Stimulated activated naive B cell treated with anti-CD40 and anti-IgM and Interleukin-4, amounts not matched to agents 10 μg/mL and 1 μg/mL and 100 μg/mL, for 72 hours (primary cell): ENCODE measurements around the gene TENM3.

Source experiments
- ATAC-seq, 2 donors: fragments of 150-1000 bp; cut with Tn5 transposase; replicated peaks; 2 replicates each; pipeline ENCODE4 v1.10.0; 2021; ENCODE audit warnings: moderate library complexity in 1 of 2
- DNase-seq: peaks from one replicate; pipeline ENCODE4 v3.0.0; 2021
- H3K27ac Mint-ChIP-seq: one replicate; pipeline ENCODE4 v1.8.0; 2022; ENCODE audit warnings: mild to moderate bottlenecking, mixed read lengths
- H3K27me3 Mint-ChIP-seq, 2 donors: one replicate each; pipeline ENCODE4 v1.8.0; 2022; ENCODE audit warnings: mixed read lengths in 2 of 2
- H3K36me3 Mint-ChIP-seq, 2 donors: one replicate each; pipeline ENCODE4 v1.8.0; 2022; ENCODE audit warnings: mixed read lengths in 2 of 2, mild to moderate bottlenecking in 1 of 2
- H3K4me1 Mint-ChIP-seq, 2 donors: one replicate each; pipeline ENCODE4 v1.8.0; 2022; ENCODE audit warnings: mixed read lengths in 2 of 2, mild to moderate bottlenecking in 1 of 2
- H3K4me3 Mint-ChIP-seq, 2 donors: one replicate each; pipeline ENCODE4 v1.8.0; 2022; ENCODE audit warnings: mild to moderate bottlenecking in 2 of 2, mixed read lengths in 2 of 2, moderate library complexity in 1 of 2
- H3K9me3 Mint-ChIP-seq, 2 donors: one replicate each; pipeline ENCODE4 v1.8.0; 2022; ENCODE audit warnings: mixed read lengths in 2 of 2, mild to moderate bottlenecking in 1 of 2

The TENM3 gene

DNA sequence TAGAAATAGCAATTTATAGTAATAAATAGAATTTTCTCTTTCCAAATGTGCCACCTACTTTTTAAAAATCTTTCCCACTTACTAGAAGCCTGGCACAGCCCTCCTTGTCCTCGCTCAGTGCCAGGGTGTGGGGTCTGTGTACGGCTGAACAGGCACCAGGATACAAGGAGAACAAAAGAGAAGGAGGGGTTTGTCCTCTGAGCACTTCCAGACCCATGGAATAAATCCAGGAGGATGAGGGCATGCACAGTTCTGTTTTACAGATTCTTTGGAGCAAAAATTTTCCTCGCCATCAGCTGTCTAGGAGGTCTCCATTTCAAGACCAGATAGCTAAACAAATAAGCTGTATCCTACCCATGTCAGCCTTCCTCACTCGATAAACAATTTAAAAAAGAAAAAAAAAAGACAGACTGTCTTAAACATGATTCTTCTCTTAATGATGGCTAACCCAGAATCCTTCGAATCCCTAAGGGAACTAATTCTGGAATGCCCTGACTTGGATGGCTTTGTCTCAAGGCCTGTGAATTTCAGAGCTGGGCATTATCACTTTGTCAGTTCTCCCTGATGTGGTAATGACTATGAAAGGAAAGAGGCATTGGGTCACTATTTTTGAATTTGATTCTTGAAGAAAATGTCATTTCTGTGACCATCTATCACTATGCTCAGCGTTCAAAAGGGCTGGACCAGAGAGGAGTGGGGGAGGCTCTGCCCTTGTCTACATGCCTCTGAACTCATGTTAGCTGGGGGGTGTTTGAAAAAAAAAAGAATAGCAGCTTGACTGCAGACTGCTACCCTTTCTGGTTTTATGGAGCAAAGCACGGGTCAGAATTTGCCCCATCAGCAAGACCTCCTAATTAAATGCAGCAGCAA lies 523.0 kb downstream of the TENM3 start:
- H3K4me1 Mint-ChIP-seq, result no peaks in the 10 kb centered on the region
- H3K27ac Mint-ChIP-seq, result no peak overlapping the region
- H3K27me3 Mint-ChIP-seq, result peaks cover 7 to 8% of the 10 kb centered on the region in 2 donors
- no peak for ATAC-seq
- H3K4me3 Mint-ChIP-seq, result no peak overlapping the region
- H3K36me3 Mint-ChIP-seq, result no peaks in the 10 kb centered on the region
- no peak for DNase-seq
- no peaks in the 10 kb centered on the region for H3K9me3 Mint-ChIP-seq

DNA sequence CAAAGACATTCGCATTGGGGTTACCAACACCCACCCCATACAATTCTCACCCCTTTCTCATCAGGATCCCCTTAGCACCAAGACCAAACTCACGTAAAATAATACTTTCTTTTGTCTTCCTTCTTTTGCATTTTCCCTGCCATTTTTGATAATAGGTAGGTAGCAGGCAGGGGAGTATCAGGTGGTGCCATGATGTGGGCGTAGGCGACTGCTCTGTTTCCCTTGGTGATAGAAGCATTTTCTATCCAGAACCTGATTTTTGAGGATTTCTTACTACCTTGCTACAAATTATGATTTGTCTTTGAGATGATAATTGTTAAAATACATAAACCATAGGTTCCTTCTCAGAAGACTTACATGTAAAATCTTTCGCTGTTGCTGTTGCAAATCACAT lies 523.7 kb downstream of the TENM3 start:
- H3K27ac Mint-ChIP-seq, result no peak overlapping the region
- no peak for ATAC-seq
- peaks cover 7 to 8% of the 10 kb centered on the region in 2 donors for H3K27me3 Mint-ChIP-seq
- no peaks in the 10 kb centered on the region for H3K9me3 Mint-ChIP-seq
- no peaks in the 10 kb centered on the region for H3K4me1 Mint-ChIP-seq
- no peak overlapping the region for H3K4me3 Mint-ChIP-seq
- no peaks in the 10 kb centered on the region for H3K36me3 Mint-ChIP-seq
- no peak for DNase-seq

GRCh38 chr4:182768838-182769237 lies 525.6 kb downstream of the TENM3 start:
- DNase-seq (no peak), ATAC-seq (no peak)
- no peaks in the 10 kb centered on the region for H3K9me3 Mint-ChIP-seq
- H3K27ac Mint-ChIP-seq, result no peak overlapping the region
- H3K27me3 Mint-ChIP-seq, result peaks cover 7 to 8% of the 10 kb centered on the region in 2 donors
- no peak overlapping the region for H3K4me3 Mint-ChIP-seq
- no peaks in the 10 kb centered on the region for H3K4me1 Mint-ChIP-seq
- H3K36me3 Mint-ChIP-seq, result no peaks in the 10 kb centered on the region

DNA sequence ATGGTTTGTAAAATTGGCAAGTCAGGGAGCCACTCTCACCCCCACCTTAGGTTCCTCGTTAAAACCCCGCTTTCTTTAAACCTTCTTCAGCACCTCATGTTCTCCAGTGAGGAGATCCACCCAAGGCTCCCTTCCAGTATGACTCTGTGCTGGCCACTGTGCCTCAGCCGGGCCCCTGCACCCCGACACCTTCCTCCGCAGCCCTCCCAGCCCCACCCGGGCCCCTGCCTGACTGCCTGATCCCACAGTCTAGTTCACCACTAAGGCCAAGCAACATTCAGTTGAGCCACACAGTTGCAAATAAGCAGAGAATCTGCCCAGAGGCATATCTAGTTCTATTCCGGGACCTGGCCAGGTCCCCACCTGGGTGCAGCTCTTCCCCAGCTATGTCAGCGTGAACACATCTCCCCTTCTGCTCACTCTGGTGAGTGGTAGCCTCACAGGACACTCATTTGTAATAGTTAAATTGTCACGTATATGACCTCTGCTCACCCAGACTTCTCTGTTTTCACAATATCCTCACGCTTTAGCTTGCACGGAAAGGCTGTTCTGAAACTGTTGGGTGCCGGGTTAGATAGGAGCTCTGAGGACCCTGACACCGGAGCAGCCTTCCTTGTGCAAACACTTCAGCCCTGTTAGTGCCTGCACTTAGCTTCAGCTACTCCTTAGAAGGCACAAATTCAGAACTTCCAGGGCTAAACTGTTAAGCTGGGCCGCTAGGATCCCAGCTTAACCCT lies 527.2 kb downstream of the TENM3 start:
- Mint-ChIP-seq H3K27me3 (peaks cover 0 to 6% of the 10 kb centered on the region in 2 donors), H3K4me1 (no peaks in the 10 kb centered on the region), H3K9me3 (no peaks in the 10 kb centered on the region), H3K36me3 (no peaks in the 10 kb centered on the region), H3K27ac (no peak overlapping the region), H3K4me3 (no peak overlapping the region)
- ATAC-seq, result no peak
- no peak for DNase-seq

DNA sequence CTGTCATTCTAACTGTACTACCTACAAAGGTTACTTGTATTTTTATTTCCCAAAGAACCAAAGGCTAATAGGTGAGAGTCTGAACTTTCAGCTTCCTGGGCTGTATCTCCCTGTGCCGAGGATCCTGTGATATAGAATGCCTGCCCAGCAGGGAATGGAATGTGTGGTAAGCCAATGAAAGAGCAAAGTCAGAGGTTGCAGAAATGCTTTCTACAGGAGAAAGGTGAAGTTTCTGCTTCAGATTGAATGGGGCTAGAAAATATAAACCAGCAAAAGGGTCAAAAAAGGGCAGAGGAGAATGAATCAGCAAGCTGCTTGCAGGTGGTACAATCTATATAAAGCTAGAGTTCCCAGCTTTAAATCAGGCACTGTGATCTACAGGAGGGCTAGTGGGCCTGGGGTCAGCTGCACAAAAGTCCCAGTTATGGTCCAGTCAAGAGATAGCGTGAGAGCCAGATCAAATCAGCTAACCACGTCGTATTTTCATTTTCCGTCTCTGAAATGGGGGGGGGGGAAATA lies 527.9 kb downstream of the TENM3 start:
- ATAC-seq (no peak), DNase-seq (no peak)
- no peaks in the 10 kb centered on the region for H3K4me1 Mint-ChIP-seq
- no peak overlapping the region for H3K27ac Mint-ChIP-seq
- no peaks in the 10 kb centered on the region for H3K9me3 Mint-ChIP-seq
- peaks cover 0 to 4% of the 10 kb centered on the region in 2 donors for H3K27me3 Mint-ChIP-seq
- H3K36me3 Mint-ChIP-seq, result no peaks in the 10 kb centered on the region
- H3K4me3 Mint-ChIP-seq, result no peak overlapping the region

- DNase-seq, result no peak
- no peaks in the 10 kb centered on the region for H3K27me3 Mint-ChIP-seq
- no peaks in the 10 kb centered on the region for H3K4me1 Mint-ChIP-seq
- H3K4me3 Mint-ChIP-seq, result no peak overlapping the region
- peaks cover 0 to 2% of the 10 kb centered on the region in 2 donors for H3K9me3 Mint-ChIP-seq
- no peaks in the 10 kb centered on the region for H3K36me3 Mint-ChIP-seq
- no peak for ATAC-seq
- H3K27ac Mint-ChIP-seq, result no peak overlapping the region
Observed at GRCh38 chr4:182775075-182775474, 531.9 kb downstream of the TENM3 start.

- Mint-ChIP-seq H3K36me3 (no peaks in the 10 kb centered on the region), H3K27ac (no peak overlapping the region), H3K9me3 (peaks cover 0 to 4% of the 10 kb centered on the region in 2 donors), H3K27me3 (no peaks in the 10 kb centered on the region), H3K4me1 (no peaks in the 10 kb centered on the region), H3K4me3 (no peak overlapping the region)
- ATAC-seq, result no peak
- DNase-seq, result no peak
Observed at GRCh38 chr4:182776376-182777105, 533.3 kb downstream of the TENM3 start.

DNA sequence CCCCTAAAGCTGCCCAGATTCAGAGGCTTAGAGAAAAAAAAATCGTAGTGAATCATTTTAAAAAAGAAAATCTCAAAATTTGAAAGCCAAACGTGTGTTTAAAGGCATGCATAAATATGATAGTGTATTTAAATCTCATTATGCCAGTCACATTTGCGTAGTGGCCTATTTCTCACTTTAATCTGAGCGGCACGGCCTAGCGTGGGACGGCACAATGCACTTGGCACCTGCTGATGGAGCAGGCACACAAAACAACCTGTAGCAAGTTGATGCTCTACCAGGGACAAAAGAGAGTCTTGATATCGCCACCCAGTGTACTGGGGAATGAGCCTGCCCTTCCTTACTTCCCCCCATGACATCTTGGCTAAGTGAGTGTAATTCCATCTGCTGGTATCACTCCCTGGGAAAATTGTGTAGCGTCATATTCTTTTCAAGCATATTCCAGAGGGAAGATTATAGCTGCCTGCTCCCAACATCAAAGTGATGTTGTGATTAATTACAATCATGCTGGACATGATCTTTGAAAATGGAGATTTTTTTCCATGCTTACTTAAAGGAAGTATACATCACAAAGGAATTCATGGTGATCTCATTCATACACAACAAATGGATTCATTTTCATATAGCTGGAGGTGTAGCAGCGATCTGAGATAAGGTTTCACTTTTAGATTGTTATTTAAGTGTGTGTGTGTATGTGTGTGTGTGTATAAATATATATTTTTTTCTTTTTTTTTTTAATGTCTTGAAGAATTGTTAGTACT lies 535.2 kb downstream of the TENM3 start:
- ATAC-seq (no peak), DNase-seq (no peak)
- H3K27me3 Mint-ChIP-seq, result no peaks in the 10 kb centered on the region
- H3K4me1 Mint-ChIP-seq, result no peaks in the 10 kb centered on the region
- H3K4me3 Mint-ChIP-seq, result no peak overlapping the region
- H3K27ac Mint-ChIP-seq, result no peak overlapping the region
- peaks cover 0 to 4% of the 10 kb centered on the region in 2 donors for H3K9me3 Mint-ChIP-seq
- no peaks in the 10 kb centered on the region for H3K36me3 Mint-ChIP-seq

- no peaks in the 10 kb centered on the region for H3K9me3 Mint-ChIP-seq
- H3K4me1 Mint-ChIP-seq, result no peaks in the 10 kb centered on the region
- no peak for DNase-seq
- peaks cover 0 to 12% of the 10 kb centered on the region in 2 donors for H3K27me3 Mint-ChIP-seq
- no peak overlapping the region for H3K27ac Mint-ChIP-seq
- H3K4me3 Mint-ChIP-seq, result no peak overlapping the region
- ATAC-seq, result no peak
- no peaks in the 10 kb centered on the region for H3K36me3 Mint-ChIP-seq
Observed at GRCh38 chr4:182786991-182787390, 543.8 kb downstream of the TENM3 start.

GRCh38 chr4:182788201-182788600 lies 545.0 kb downstream of the TENM3 start:
- Mint-ChIP-seq H3K27ac (no peak overlapping the region), H3K4me3 (no peak overlapping the region), H3K36me3 (no peaks in the 10 kb centered on the region), H3K27me3 (peaks cover 0 to 12% of the 10 kb centered on the region in 2 donors), H3K4me1 (no peaks in the 10 kb centered on the region), H3K9me3 (no peaks in the 10 kb centered on the region)
- no peak for ATAC-seq
- DNase-seq, result no peak

DNA sequence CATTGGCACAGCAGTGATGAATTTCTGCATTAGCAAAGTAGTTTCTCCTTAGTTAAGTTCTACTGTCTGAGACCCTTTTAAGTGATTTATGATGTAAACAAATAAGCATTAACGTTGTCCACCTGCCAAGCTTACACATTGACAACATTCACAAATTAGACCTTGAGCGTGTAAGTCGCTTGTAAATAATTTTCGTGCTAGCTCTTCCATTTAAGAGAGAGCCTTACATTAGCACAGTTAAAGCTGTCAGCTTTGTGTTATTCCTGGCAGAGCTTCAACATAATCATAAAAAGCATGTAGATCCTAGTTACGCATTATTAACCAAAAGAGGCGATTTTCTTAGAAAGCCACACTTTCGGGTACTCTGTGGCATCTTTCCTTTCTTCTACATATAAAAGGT lies 546.3 kb downstream of the TENM3 start:
- H3K4me3 Mint-ChIP-seq, result no peak overlapping the region
- ATAC-seq (no peak), DNase-seq (no peak)
- H3K36me3 Mint-ChIP-seq, result no peaks in the 10 kb centered on the region
- H3K4me1 Mint-ChIP-seq, result no peaks in the 10 kb centered on the region
- H3K27me3 Mint-ChIP-seq, result peaks cover 0 to 12% of the 10 kb centered on the region in 2 donors
- H3K9me3 Mint-ChIP-seq, result peaks cover 2% of the 10 kb centered on the region in 2 donors
- no peak overlapping the region for H3K27ac Mint-ChIP-seq

- no peak overlapping the region for H3K27ac Mint-ChIP-seq
- H3K4me1 Mint-ChIP-seq, result no peaks in the 10 kb centered on the region
- no peak for ATAC-seq
- no peak for DNase-seq
- H3K4me3 Mint-ChIP-seq, result no peak overlapping the region
- H3K27me3 Mint-ChIP-seq, result peaks cover 0 to 11% of the 10 kb centered on the region in 2 donors
- peaks cover 5% of the 10 kb centered on the region in 2 donors for H3K9me3 Mint-ChIP-seq
- H3K36me3 Mint-ChIP-seq, result peaks cover 0 to 2% of the 10 kb centered on the region in 2 donors
Observed at GRCh38 chr4:182795446-182796238, 552.4 kb downstream of the TENM3 start.

DNA sequence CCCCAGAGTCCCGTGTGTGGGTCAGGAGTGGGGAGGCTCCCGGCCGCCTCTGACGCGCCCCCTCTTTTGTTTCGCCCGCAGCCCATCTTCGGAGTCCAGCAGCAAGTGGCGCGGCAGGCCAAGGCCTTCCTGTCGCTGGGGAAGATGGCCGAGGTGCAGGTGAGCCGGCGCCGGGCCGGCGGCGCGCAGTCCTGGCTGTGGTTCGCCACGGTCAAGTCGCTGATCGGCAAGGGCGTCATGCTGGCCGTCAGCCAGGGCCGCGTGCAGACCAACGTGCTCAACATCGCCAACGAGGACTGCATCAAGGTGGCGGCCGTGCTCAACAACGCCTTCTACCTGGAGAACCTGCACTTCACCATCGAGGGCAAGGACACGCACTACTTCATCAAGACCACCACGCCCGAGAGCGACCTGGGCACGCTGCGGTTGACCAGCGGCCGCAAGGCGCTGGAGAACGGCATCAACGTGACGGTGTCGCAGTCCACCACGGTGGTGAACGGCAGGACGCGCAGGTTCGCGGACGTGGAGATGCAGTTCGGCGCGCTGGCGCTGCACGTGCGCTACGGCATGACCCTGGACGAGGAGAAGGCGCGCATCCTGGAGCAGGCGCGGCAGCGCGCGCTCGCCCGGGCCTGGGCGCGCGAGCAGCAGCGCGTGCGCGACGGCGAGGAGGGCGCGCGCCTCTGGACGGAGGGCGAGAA lies 556.5 kb downstream of the TENM3 start:
- Mint-ChIP-seq H3K36me3 (peaks cover 0 to 2% of the 10 kb centered on the region in 2 donors), H3K4me1 (no peaks in the 10 kb centered on the region), H3K27me3 (peaks cover 14 to 18% of the 10 kb centered on the region in 2 donors), H3K27ac (no peak overlapping the region), H3K9me3 (peaks cover 1 to 3% of the 10 kb centered on the region in 2 donors), H3K4me3 (no peak overlapping the region)
- DNase-seq (no peak), ATAC-seq (no peak)
